Measurements from ENCODE around the gene TTC28.
A peak's percentile ranks its signal among the peaks of the same experiment; 100 is the strongest.

The TTC28 gene

GRCh38 chr22:28351476-28351875, 328.2 kb downstream of the TTC28 start:
- no peak for DNase-seq (ENCODE audit: low read depth)

- DNase-seq (ENCODE audit: low read depth) = no peak
Observed at GRCh38 chr22:28348613-28349609, 330.7 kb downstream of the TTC28 start.

GRCh38 chr22:28346308-28346707, 333.3 kb downstream of the TTC28 start:
- DNase-seq (ENCODE audit: low read depth) = no peak

- DNase-seq (ENCODE audit: low read depth) = no peak
Observed at GRCh38 chr22:28344918-28345703, 334.5 kb downstream of the TTC28 start.

- DNase-seq (ENCODE audit: low read depth) = no peak
Observed at GRCh38 chr22:28341001-28341400, 338.6 kb downstream of the TTC28 start.

- no peak for DNase-seq (ENCODE audit: low read depth)
Observed at GRCh38 chr22:28333088-28333487, 346.6 kb downstream of the TTC28 start.

- DNase-seq (ENCODE audit: low read depth) = no peak
Observed at GRCh38 chr22:28332410-28332809, 347.2 kb downstream of the TTC28 start.

- DNase-seq (ENCODE audit: low read depth) = no peak
Observed at GRCh38 chr22:28331695-28332094, 347.9 kb downstream of the TTC28 start.

- DNase-seq (ENCODE audit: low read depth) = no peak
Observed at GRCh38 chr22:28329186-28330073, 350.2 kb downstream of the TTC28 start.

GRCh38 chr22:28328756-28329155, 350.9 kb downstream of the TTC28 start:
- no peak for DNase-seq (ENCODE audit: low read depth)

GRCh38 chr22:28316014-28316413, 363.6 kb downstream of the TTC28 start:
- DNase-seq (ENCODE audit: low read depth) = no peak

- DNase-seq (ENCODE audit: low read depth) = no peak
Observed at GRCh38 chr22:28314959-28315358, 364.7 kb downstream of the TTC28 start.

GRCh38 chr22:28310299-28310698, 369.3 kb downstream of the TTC28 start:
- no peak for DNase-seq (ENCODE audit: low read depth)

- no peak for DNase-seq (ENCODE audit: low read depth)
Observed at GRCh38 chr22:28299753-28300152, 379.9 kb downstream of the TTC28 start.

GRCh38 chr22:28299309-28299708, 380.3 kb downstream of the TTC28 start:
- DNase-seq (ENCODE audit: low read depth) = no peak

GRCh38 chr22:28297504-28297903, 382.1 kb downstream of the TTC28 start:
- no peak for DNase-seq (ENCODE audit: low read depth)

- DNase-seq (ENCODE audit: low read depth) = no peak
Observed at GRCh38 chr22:28296452-28296851, 383.2 kb downstream of the TTC28 start.

GRCh38 chr22:28283068-28283654, 396.5 kb downstream of the TTC28 start:
- DNase-seq (ENCODE audit: low read depth) = peak; percentile 20

GRCh38 chr22:28282405-28283067, 397.1 kb downstream of the TTC28 start:
- peak; percentile 6 for DNase-seq (ENCODE audit: low read depth)

- no peak for DNase-seq (ENCODE audit: low read depth)
Observed at GRCh38 chr22:28279888-28280287, 399.8 kb downstream of the TTC28 start.

- DNase-seq (ENCODE audit: low read depth) = no peak
Observed at GRCh38 chr22:28269277-28269676, 410.4 kb downstream of the TTC28 start.

Data from non-pigmented ciliary epithelial cell (primary cell).